ENCODE measurements around the gene YLPM1. TPM values are rescaled to one million over a fixed set of nuclear protein-coding genes. Genes with fewer than 3 reads are reported as not detected.

YLPM1 gene
- polyA plus RNA-seq, 1 of the 3 experiments (the other 2 are of a cell fraction): 14.0 TPM

DNA sequence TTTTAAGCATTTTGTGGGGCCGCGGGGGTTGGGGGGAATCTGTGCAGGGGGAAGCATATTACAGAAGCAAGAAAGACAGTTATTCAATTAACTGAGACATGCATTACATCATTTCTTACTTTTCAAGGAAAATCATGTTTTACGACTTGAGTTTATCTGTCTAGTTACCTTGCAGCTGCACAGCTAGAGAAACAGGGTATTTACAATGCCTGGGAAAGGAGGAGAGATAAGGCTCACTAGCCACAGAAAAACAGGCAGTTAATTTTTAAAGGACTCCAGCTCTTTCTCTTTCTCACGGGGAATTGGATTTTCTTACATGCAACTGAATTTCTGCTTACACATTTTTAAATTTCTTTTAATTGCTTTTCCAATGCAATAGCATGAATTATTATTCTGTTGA lies 28.0 kb upstream of the YLPM1 start:
- CTCF ChIA-PET: interaction anchor here (1.4 kb wide), 1 partner anchor 28 kb away, joined by 3 read pairs; the partner anchor contains the start of gene YLPM1
- Histone ChIP-seq H3K27ac (ENCODE audit: low read depth in 2 of 2, low read length in 1 of 2) (no peak overlapping the region), H3K9me3 (no peaks in the 10 kb centered on the region), H3K9me2 (no peaks in the 10 kb centered on the region), H3K4me2 (no peak overlapping the region), H3K9ac (no peak overlapping the region), H3K4me1 (ENCODE audit: control insufficient read depth in 1 of 2, insufficient read depth in 2 of 2, low read depth in 1 of 2, low read length in 1 of 2) (no peaks in the 10 kb centered on the region), H3K27me3 (ENCODE audit: insufficient read depth) (no peaks in the 10 kb centered on the region), H3K4me3 (ENCODE audit: low read depth in 2 of 2, low read length in 1 of 2) (no peak overlapping the region), H3F3A (replicated peaks; ENCODE audit: insufficient read depth) (peaks cover 12% of the 10 kb centered on the region), H3K79me2 (ENCODE audit: insufficient read depth) (peaks cover 6% of the 10 kb centered on the region; the same call in 1 of the 2 replicates), H2AFZ (ENCODE audit: low read depth) (no peak overlapping the region), H3K36me3 (replicated peaks in 1 of 2; ENCODE audit: control insufficient read depth in 1 of 2, insufficient read depth in 2 of 2, low read length in 1 of 2) (peaks cover 44 to 68% of the 10 kb centered on the region in 2 experiments), H4K20me1 (ENCODE audit: insufficient read depth) (no peaks in the 10 kb centered on the region)
- DNase-seq: no peak
- TF ChIP-seq, protein P1, sequence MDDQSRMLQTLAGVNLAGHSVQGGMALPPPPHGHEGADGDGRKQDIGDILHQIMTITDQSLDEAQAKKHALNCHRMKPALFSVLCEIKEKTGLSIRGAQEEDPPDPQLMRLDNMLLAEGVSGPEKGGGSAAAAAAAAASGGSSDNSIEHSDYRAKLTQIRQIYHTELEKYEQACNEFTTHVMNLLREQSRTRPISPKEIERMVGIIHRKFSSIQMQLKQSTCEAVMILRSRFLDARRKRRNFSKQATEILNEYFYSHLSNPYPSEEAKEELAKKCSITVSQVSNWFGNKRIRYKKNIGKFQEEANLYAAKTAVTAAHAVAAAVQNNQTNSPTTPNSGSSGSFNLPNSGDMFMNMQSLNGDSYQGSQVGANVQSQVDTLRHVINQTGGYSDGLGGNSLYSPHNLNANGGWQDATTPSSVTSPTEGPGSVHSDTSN (IDR thresholded peaks at IDR 0.05): no peak
- TF ChIP-seq YY1 (IDR thresholded peaks at IDR 0.05; ENCODE audit: low read depth): no peak
- TF ChIP-seq, protein P2, sequence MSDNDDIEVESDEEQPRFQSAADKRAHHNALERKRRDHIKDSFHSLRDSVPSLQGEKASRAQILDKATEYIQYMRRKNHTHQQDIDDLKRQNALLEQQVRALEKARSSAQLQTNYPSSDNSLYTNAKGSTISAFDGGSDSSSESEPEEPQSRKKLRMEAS (IDR thresholded peaks at IDR 0.05; ENCODE audit: low read depth): no peak
- no peak for TF ChIP-seq NRF1 (IDR thresholded peaks at IDR 0.05; ENCODE audit: low read depth, low read length)
- TF ChIP-seq FOXM1 (IDR thresholded peaks at IDR 0.05; ENCODE audit: low read depth): no peak
- TF ChIP-seq MXI1 (IDR thresholded peaks at IDR 0.05; ENCODE audit: low read depth, low read length): no peak
- TF ChIP-seq TAF1 (IDR thresholded peaks at IDR 0.05; ENCODE audit: borderline replicate concordance, low read depth, low read length): no peak
- no peak for TF ChIP-seq RAD21 (IDR thresholded peaks at IDR 0.05; ENCODE audit: low read length)
- no peak for TF ChIP-seq GATA2 (CRISPR knock-in tag; IDR thresholded peaks at IDR 0.05)
- no peak for TF ChIP-seq MEF2A (IDR thresholded peaks at IDR 0.05; ENCODE audit: borderline replicate concordance, low read depth)
- 86% methylated on average over 4 of the region's 4 CpGs for WGBS (ENCODE audit: low lambda C conversion rate)
- POLR2A ChIA-PET: no interaction called here

DNA sequence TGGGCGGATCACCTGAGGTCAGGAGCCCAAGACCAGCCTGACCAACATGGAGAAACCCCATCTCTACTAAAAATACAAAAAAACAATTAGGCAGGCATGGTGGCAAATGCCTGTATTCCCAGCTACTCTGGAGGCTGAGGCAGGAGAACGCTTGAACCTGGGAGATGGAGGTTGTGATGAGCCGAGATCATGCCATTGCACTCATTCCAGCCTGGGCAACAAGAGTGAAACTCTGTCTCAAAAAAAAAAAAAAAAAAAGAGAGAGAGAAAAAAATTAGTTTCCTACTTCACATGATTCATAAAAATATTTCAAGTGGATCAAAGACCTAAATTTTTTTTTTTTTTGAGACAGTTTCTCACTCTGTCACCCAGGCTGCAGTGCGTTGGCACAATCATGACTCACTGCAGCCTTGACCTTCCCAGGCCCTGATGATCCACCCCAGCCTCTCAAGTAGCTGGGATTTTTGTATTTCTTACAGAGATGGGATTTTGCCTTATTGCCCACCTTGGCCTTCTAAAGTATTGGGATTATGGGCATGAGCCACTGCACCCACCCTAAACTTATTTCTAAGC lies 25.3 kb upstream of the YLPM1 start:
- TF ChIP-seq SMC3 (IDR thresholded peaks at IDR 0.05; ENCODE audit: low read depth, low read length) (no peak), FOXM1 (IDR thresholded peaks at IDR 0.05; ENCODE audit: low read depth) (no peak), EP300 (IDR thresholded peaks at IDR 0.05; ENCODE audit: borderline replicate concordance in 1 of 2, low read depth in 1 of 2, low read length in 1 of 2) (0 out of 4 replicates have a peak, but pooled peaks of 1 of the 2 experiments have one; percentile 13), FOSL2 (IDR thresholded peaks at IDR 0.05; ENCODE audit: borderline replicate concordance, low read depth) (peak; percentile 43), JUND (IDR thresholded peaks at IDR 0.05) (peak; percentile 37; the same call in 1 of the 2 replicates)
- Histone ChIP-seq H3K4me3 (ENCODE audit: low read depth in 2 of 2, low read length in 1 of 2) (no peak overlapping the region), H3F3A (replicated peaks; ENCODE audit: insufficient read depth) (peaks cover 15% of the 10 kb centered on the region), H3K27me3 (ENCODE audit: insufficient read depth) (no peaks in the 10 kb centered on the region), H3K4me2 (no peak overlapping the region), H3K9ac (no peak overlapping the region), H3K79me2 (ENCODE audit: insufficient read depth) (no peaks in the 10 kb centered on the region), H3K9me2 (no peaks in the 10 kb centered on the region), H2AFZ (ENCODE audit: low read depth) (no peak overlapping the region), H3K9me3 (no peaks in the 10 kb centered on the region), H3K27ac (ENCODE audit: low read depth in 2 of 2, low read length in 1 of 2) (peak overlapping the region in 1 of 2 experiments; percentile 72; a peak in 2 of 4 replicates), H3K4me1 (ENCODE audit: control insufficient read depth in 1 of 2, insufficient read depth in 2 of 2, low read depth in 1 of 2, low read length in 1 of 2) (no peaks in the 10 kb centered on the region), H3K36me3 (replicated peaks in 1 of 2; ENCODE audit: control insufficient read depth in 1 of 2, insufficient read depth in 2 of 2, low read length in 1 of 2) (peaks cover 30 to 54% of the 10 kb centered on the region in 2 experiments), H4K20me1 (ENCODE audit: insufficient read depth) (no peaks in the 10 kb centered on the region)
- no peak for DNase-seq
- ChIA-PET CTCF (interaction anchor here (0.7 kb wide), 1 partner anchor 27 kb away, joined by 4 read pairs; no protein-coding TSS in a partner anchor), POLR2A (no interaction called here)
- 83% methylated on average over 4 of the region's 4 CpGs for WGBS (ENCODE audit: low lambda C conversion rate)
